NCI-H2227 treated with DMSO at 0.1 percent for 48 hours (cell line): ENCODE data around the gene ABAT.

Source experiments
- DNase-seq: peaks from one replicate; lab custom pipeline; 2025; lab: John Stamatoyannopoulos, UW

ABAT gene

GRCh38 chr16:8818504-8819270 lies 144.3 kb downstream of the ABAT start:
- DNase-seq, result no peak

GRCh38 chr16:8819411-8820034 lies 145.1 kb downstream of the ABAT start:
- no peak for DNase-seq

GRCh38 chr16:8822403-8822802 lies 148.0 kb downstream of the ABAT start:
- no peak for DNase-seq

- DNase-seq, result no peak
Observed at GRCh38 chr16:8826278-8826879, 152.0 kb downstream of the ABAT start.

- DNase-seq, result no peak
Observed at GRCh38 chr16:8828541-8829165, 154.2 kb downstream of the ABAT start.

- DNase-seq, result no peak
Observed at GRCh38 chr16:8831450-8831849, 157.0 kb downstream of the ABAT start.

GRCh38 chr16:8831871-8832716 lies 157.7 kb downstream of the ABAT start:
- no peak for DNase-seq

GRCh38 chr16:8832717-8833105 lies 158.3 kb downstream of the ABAT start:
- no peak for DNase-seq
